ENCODE data around the gene MOCS3.

MOCS3 gene

GRCh38 chr20:51001430-51002265 lies 43.0 kb downstream of the MOCS3 start:
- DNase-seq (ENCODE audit: low read depth): no peak
- no peak for TF ChIP-seq CTCF (IDR thresholded peaks at IDR 0.05; ENCODE audit: insufficient read depth, low read depth, low read length, missing control alignments)
- no peak overlapping the region for H3K4me3 ChIP-seq (ENCODE audit: low read length)

- no peak for TF ChIP-seq CTCF (IDR thresholded peaks at IDR 0.05; ENCODE audit: insufficient read depth, low read depth, low read length, missing control alignments)
- no peak overlapping the region for H3K4me3 ChIP-seq (ENCODE audit: low read length)
- DNase-seq (ENCODE audit: low read depth): no peak
These were observed 44.0 kb downstream of the MOCS3 start for GRCh38 chr20:51002633-51003032.

- H3K4me3 ChIP-seq (ENCODE audit: low read length): no peak overlapping the region
- DNase-seq (ENCODE audit: low read depth): no peak
- TF ChIP-seq CTCF (IDR thresholded peaks at IDR 0.05; ENCODE audit: insufficient read depth, low read depth, low read length, missing control alignments): no peak
These were observed 45.1 kb downstream of the MOCS3 start for GRCh38 chr20:51003753-51004152.

GRCh38 chr20:51004305-51004727 lies 45.7 kb downstream of the MOCS3 start:
- no peak overlapping the region for H3K4me3 ChIP-seq (ENCODE audit: low read length)
- DNase-seq (ENCODE audit: low read depth): no peak
- no peak for TF ChIP-seq CTCF (IDR thresholded peaks at IDR 0.05; ENCODE audit: insufficient read depth, low read depth, low read length, missing control alignments)

GRCh38 chr20:51004781-51005180 lies 46.2 kb downstream of the MOCS3 start:
- no peak for DNase-seq (ENCODE audit: low read depth)
- H3K4me3 ChIP-seq (ENCODE audit: low read length): no peak overlapping the region
- no peak for TF ChIP-seq CTCF (IDR thresholded peaks at IDR 0.05; ENCODE audit: insufficient read depth, low read depth, low read length, missing control alignments)

GRCh38 chr20:51005214-51005613 lies 46.6 kb downstream of the MOCS3 start:
- H3K4me3 ChIP-seq (ENCODE audit: low read length): no peak overlapping the region
- no peak for DNase-seq (ENCODE audit: low read depth)
- TF ChIP-seq CTCF (IDR thresholded peaks at IDR 0.05; ENCODE audit: insufficient read depth, low read depth, low read length, missing control alignments): no peak

- DNase-seq (ENCODE audit: low read depth): no peak
- no peak overlapping the region for H3K4me3 ChIP-seq (ENCODE audit: low read length)
- TF ChIP-seq CTCF (IDR thresholded peaks at IDR 0.05; ENCODE audit: insufficient read depth, low read depth, low read length, missing control alignments): no peak
These were observed 50.1 kb downstream of the MOCS3 start for GRCh38 chr20:51008718-51009117.
